HCT116 (cell line): ENCODE data around the gene DGKB.

Experiments
- CBX3 ChIP-seq: IDR thresholded peaks from 2 replicates; pipeline ENCODE4 v1.6.1; 2012; ENCODE audit warnings: low read depth
- CTCF ChIP-seq, 3 experiments: fragments of 200-600 bp in 1 of 3; sonication (generic) in 1 of 3; IDR thresholded peaks in 2 of 3; conservative IDR thresholded peaks in 1 of 3; 2 replicates each; pipeline ENCODE4 v1.5.1; 2012 to 2017; ENCODE audit warnings: low read depth in 2 of 3, low read length in 2 of 3, antibody characterized with exemption in 1 of 3, borderline replicate concordance in 1 of 3, control low read depth in 1 of 3, mild to moderate bottlenecking in 1 of 3, mixed read lengths in 1 of 3, mixed run types in 1 of 3, moderate library complexity in 1 of 3; ENCODE audit not compliant: insufficient read depth in 1 of 3
- EZH2 ChIP-seq: fragments of 200-600 bp; sonication (generic); IDR thresholded peaks from 2 replicates; pipeline ENCODE4 v1.6.1; 2017; ENCODE audit warnings: antibody characterized with exemption, mixed run types
- EZH2phosphoT487 ChIP-seq: fragments of 200-600 bp; IDR thresholded peaks from 2 replicates; pipeline ENCODE4 v1.6.1; 2018; ENCODE audit warnings: antibody characterized with exemption, borderline replicate concordance
- JUND ChIP-seq: IDR thresholded peaks from 2 replicates; pipeline ENCODE4 v1.6.1; 2012
- POLR2A ChIP-seq: IDR thresholded peaks from 2 replicates; pipeline ENCODE4 v1.7.0; 2011; ENCODE audit warnings: borderline replicate concordance; ENCODE audit not compliant: insufficient read depth, insufficient read length; ENCODE audit errors: extremely low read depth
- RAD21 ChIP-seq: IDR thresholded peaks from 2 replicates; pipeline ENCODE4 v1.6.1; 2012; ENCODE audit warnings: low read depth, mild to moderate bottlenecking
- REST ChIP-seq: IDR thresholded peaks from 2 replicates; pipeline ENCODE4 v1.6.1; 2012; ENCODE audit warnings: low read depth
- SIN3A ChIP-seq: IDR thresholded peaks from 2 replicates; pipeline ENCODE4 v1.6.1; 2012; ENCODE audit warnings: low read depth
- SRF ChIP-seq: IDR thresholded peaks from 2 replicates; pipeline ENCODE4 v1.6.1; 2012; ENCODE audit warnings: low read depth
- TCF7L2 ChIP-seq: IDR thresholded peaks from 2 replicates; pipeline ENCODE4 v1.7.0; 2011; ENCODE audit warnings: borderline replicate concordance, inconsistent platforms; ENCODE audit not compliant: insufficient read depth, insufficient read length; ENCODE audit errors: extremely low read depth
- YY1 ChIP-seq: IDR thresholded peaks from 2 replicates; pipeline ENCODE4 v1.6.1; 2011; ENCODE audit warnings: low read length, low read depth, moderate library complexity, mild to moderate bottlenecking; ENCODE audit not compliant: insufficient replicate concordance; ENCODE audit errors: extremely low read depth

- TF ChIP-seq CBX3: no peak
- TF ChIP-seq CTCF (IDR thresholded peaks at IDR 0.05 in 2 of 3, conservative IDR thresholded peaks at IDR 0.05 in 1 of 3; ENCODE audit: borderline replicate concordance in 1 of 3, insufficient read depth in 1 of 3, low read depth in 2 of 3, low read length in 2 of 3): no peak
- no peak for TF ChIP-seq EZH2
- no peak for TF ChIP-seq POLR2A
- TF ChIP-seq TCF7L2: no peak
- no peak for TF ChIP-seq JUND
- no peak for TF ChIP-seq RAD21
- no peak for TF ChIP-seq EZH2phosphoT487
- no peak for TF ChIP-seq YY1
- TF ChIP-seq SIN3A: no peak
- TF ChIP-seq SRF: no peak
- TF ChIP-seq REST: no peak
Measured at GRCh38 chr7:14635955-14636354, 266.6 kb downstream of the DGKB start.
